ENCODE results near the gene CSNK1G3. TPM values are rescaled to one million over a fixed set of nuclear protein-coding genes. Genes with fewer than 3 reads are reported as not detected.

CSNK1G3 gene
- total and polyA plus RNA-seq, 8 donors = 12.9 to 151 (median 20.3) TPM

GRCh38 chr5:123524146-123524545 is 12.2 kb downstream of the CSNK1G3 start:
- no peak overlapping the region for H3K27ac ChIP-seq
- H3K27me3 ChIP-seq = no peaks in the 10 kb centered on the region

GRCh38 chr5:123527190-123527589 is 15.2 kb downstream of the CSNK1G3 start:
- Histone ChIP-seq H3K36me3 (no peaks in the 10 kb centered on the region), H3K4me1 (peaks cover 0 to 53% (median 27%) of the 10 kb centered on the region in 4 donors), H3K9me3 (no peaks in the 10 kb centered on the region), H3K27ac (no peak overlapping the region), H3K4me3 (no peak overlapping the region), H3K27me3 (no peaks in the 10 kb centered on the region)
- intact Hi-C loops (cut with DNase I; ENCODE audit: low total_unique reads) = no loop called here
- no peak for TF ChIP-seq EP300 (IDR thresholded peaks at IDR 0.05)
- no peak for TF ChIP-seq POLR2AphosphoS5 (IDR thresholded peaks at IDR 0.05)
- TF ChIP-seq POLR2A (IDR thresholded peaks at IDR 0.05) = no peak
- TF ChIP-seq CTCF (IDR thresholded peaks at IDR 0.05) = no peak
- no peak for DNase-seq

More at GRCh38 chr5:123524146-123524545, 12.2 kb downstream of the CSNK1G3 start:
- Histone ChIP-seq H3K9me3 (no peaks in the 10 kb centered on the region), H3K4me3 (no peak overlapping the region), H3K4me1 (peaks cover 0 to 66% (median 26%) of the 10 kb centered on the region in 4 donors), H3K36me3 (no peaks in the 10 kb centered on the region)
- WGBS, 5 donors = 22 to 38% (median 29%) methylated on average over 4 of the region's 4 CpGs
- intact Hi-C loops (cut with DNase I; ENCODE audit: low total_unique reads) = no loop called here
- TF ChIP-seq POLR2A (IDR thresholded peaks at IDR 0.05) = no peak
- TF ChIP-seq CTCF (IDR thresholded peaks at IDR 0.05) = no peak
- TF ChIP-seq EP300 (IDR thresholded peaks at IDR 0.05) = no peak
- TF ChIP-seq POLR2AphosphoS5 (IDR thresholded peaks at IDR 0.05) = no peak
- DNase-seq = no peak

GRCh38 chr5:123528065-123528464 is 16.1 kb downstream of the CSNK1G3 start:
- Histone ChIP-seq H3K27me3 (no peaks in the 10 kb centered on the region), H3K9me3 (no peaks in the 10 kb centered on the region), H3K36me3 (no peaks in the 10 kb centered on the region), H3K4me1 (peaks cover 0 to 51% (median 25%) of the 10 kb centered on the region in 4 donors), H3K4me3 (no peak overlapping the region), H3K27ac (no peak overlapping the region)
- DNase-seq = no peak
- intact Hi-C loops (cut with DNase I; ENCODE audit: low total_unique reads) = no loop called here
- TF ChIP-seq CTCF (IDR thresholded peaks at IDR 0.05) (no peak), POLR2AphosphoS5 (IDR thresholded peaks at IDR 0.05) (no peak), EP300 (IDR thresholded peaks at IDR 0.05) (no peak), POLR2A (IDR thresholded peaks at IDR 0.05) (no peak)

GRCh38 chr5:123528878-123529277 is 16.9 kb downstream of the CSNK1G3 start:
- WGBS, 5 donors = 92 to 96% (median 94%) methylated on average over 4 of the region's 4 CpGs
- Histone ChIP-seq H3K9me3 (no peaks in the 10 kb centered on the region), H3K4me1 (peaks cover 0 to 43% (median 23%) of the 10 kb centered on the region in 4 donors), H3K4me3 (no peak overlapping the region), H3K27ac (no peak overlapping the region), H3K27me3 (no peaks in the 10 kb centered on the region), H3K36me3 (no peaks in the 10 kb centered on the region)
- DNase-seq = no peak
- intact Hi-C loops (cut with DNase I; ENCODE audit: low total_unique reads) = no loop called here
- TF ChIP-seq CTCF (IDR thresholded peaks at IDR 0.05) (no peak), EP300 (IDR thresholded peaks at IDR 0.05) (no peak), POLR2A (IDR thresholded peaks at IDR 0.05) (no peak), POLR2AphosphoS5 (IDR thresholded peaks at IDR 0.05) (no peak)
